Activated CD8-positive, alpha-beta memory T cell treated with anti-CD3 and anti-CD28 coated beads for 24 hours (primary cell): ENCODE data around the gene NCAM2.
"Not testable (repeated sequence)": the region's sequence is repeated elsewhere in the genome, so short reads cannot be mapped to it uniquely, and the experiment has no call there.

Experiments used
- DNase-seq: peaks from one replicate; pipeline ENCODE4 v3.0.0-alpha.2; 2020

NCAM2 gene

DNA sequence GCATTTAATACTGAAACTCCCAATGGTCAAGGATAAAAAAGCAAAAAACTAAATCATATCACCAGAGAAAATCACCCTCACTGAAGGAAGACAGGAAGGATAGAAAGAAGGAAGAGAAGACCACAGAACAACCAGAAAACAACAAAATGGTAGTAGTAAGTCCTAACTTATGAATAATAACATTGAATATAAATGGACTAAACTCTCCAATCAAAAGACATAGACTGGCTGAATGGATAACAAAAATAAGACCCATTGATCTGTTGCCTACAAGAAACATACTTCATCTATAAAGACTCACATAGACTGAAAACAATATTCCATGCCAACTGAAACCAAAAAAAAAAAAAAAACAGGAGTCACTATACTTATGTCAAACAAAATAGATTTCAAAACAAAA lies 347.7 kb downstream of the NCAM2 start:
- DNase-seq, result no peak

DNA sequence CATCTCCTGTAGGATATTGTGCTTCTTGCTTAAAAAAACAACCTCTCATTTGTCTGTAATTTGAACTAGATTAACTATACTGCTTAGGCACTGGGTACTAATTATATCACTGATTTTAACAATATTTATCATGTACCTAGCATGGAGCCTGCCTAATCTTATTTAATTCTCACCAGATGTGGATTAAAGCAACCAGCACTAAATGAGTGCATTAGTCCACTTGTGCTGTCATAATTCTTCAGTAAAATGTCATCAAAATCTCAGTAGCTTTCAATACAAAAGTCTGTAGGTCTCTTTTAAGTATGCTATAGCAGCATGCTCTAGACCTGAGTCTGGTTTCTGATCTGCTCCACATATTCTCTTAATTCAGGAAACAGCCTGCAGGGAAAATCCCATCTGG lies 368.1 kb downstream of the NCAM2 start:
- DNase-seq, result no peak

DNA sequence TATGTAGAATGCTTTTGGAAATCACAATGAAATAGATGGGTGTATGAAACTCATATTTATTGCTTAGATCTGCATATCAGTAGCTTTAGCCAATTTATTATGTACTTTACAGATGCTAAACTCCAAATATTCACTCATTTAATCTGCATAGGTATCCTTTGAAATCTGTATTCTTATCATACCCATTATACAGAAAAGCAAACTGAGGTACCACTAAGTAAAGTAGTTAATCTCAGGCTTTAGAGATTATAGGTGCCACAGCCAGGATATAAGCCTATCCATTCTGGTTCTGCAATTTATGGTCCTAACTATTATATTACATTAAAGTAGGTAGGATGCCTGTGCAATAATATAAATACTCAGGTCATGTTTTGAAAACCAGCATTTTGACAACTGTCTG lies 369.4 kb downstream of the NCAM2 start:
- DNase-seq, result no peak

- no peak for DNase-seq
These were observed 375.8 kb downstream of the NCAM2 start for GRCh38 chr21:21373969-21374368.

GRCh38 chr21:21383126-21383525 lies 384.9 kb downstream of the NCAM2 start:
- DNase-seq, result no peak

GRCh38 chr21:21384977-21385376 lies 386.8 kb downstream of the NCAM2 start:
- no peak for DNase-seq

- DNase-seq, result no peak
These were observed 387.2 kb downstream of the NCAM2 start for GRCh38 chr21:21385404-21385803.

DNA sequence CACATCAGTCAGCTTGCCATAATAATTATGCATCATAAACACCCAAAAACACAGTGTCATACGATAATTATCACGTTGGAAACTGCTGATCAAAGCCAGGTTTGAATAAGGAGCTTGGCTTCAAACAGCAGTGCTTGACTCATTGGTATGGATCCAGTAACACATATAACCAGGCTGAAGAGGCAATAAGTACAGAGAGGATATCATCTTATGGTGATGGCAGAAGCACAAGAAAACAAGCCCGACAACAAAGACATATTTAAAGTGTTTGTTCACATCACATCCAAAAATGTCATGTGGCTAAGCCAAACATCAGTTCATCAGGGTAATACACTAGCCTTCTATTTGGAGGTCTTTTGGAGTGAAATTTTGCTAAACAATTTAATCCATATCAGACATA lies 389.7 kb downstream of the NCAM2 start:
- DNase-seq, result no peak

- DNase-seq, result no peak
These were observed 395.9 kb downstream of the NCAM2 start for GRCh38 chr21:21394064-21394463.

GRCh38 chr21:21396424-21396823 lies 398.2 kb downstream of the NCAM2 start:
- no peak for DNase-seq

- no peak for DNase-seq
These were observed 399.3 kb downstream of the NCAM2 start for GRCh38 chr21:21397464-21397863.

- DNase-seq, result no peak
These were observed 403.2 kb downstream of the NCAM2 start for GRCh38 chr21:21401444-21401843.

DNA sequence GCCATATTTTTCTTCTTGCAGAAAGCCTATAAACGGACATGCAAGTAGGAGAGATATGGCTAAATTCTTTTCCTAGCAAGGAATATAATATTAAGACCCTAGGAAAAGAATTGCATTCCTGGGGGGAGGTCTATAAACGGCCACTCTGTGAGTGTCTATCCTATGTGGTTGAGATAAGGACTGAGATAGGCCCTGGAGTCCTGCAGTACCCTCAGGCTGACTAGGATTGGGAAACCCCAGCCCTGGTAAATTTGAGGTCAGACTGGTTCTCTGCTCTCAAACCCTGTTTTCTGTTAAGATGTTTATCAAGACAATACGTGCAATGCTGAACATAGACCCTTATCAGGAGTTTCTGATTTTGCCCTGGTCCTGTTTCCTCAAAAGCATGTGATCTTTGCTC lies 404.0 kb downstream of the NCAM2 start:
- DNase-seq, result not testable (repeated sequence)

GRCh38 chr21:21404261-21404660 lies 406.1 kb downstream of the NCAM2 start:
- not testable (repeated sequence) for DNase-seq

DNA sequence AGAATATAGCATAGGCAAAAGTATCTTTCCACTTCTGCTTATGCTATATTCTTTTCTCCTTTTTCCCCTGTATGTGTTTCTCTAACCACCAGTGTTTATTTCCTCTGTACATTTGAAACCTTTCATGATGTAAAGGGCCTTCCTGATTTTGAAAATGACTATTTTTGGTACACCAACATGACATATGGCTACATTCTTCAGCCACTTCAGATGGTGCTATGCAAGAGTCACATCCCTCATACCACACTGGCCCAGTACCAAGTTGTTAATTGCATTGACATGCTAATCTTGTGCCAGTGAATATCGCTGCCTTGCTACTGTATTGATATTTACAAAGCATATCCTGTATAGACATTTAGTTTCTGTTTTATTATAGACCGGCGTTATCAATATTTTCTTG lies 408.7 kb downstream of the NCAM2 start:
- no peak for DNase-seq

- no peak for DNase-seq
These were observed 413.9 kb downstream of the NCAM2 start for GRCh38 chr21:21412096-21412495.

DNA sequence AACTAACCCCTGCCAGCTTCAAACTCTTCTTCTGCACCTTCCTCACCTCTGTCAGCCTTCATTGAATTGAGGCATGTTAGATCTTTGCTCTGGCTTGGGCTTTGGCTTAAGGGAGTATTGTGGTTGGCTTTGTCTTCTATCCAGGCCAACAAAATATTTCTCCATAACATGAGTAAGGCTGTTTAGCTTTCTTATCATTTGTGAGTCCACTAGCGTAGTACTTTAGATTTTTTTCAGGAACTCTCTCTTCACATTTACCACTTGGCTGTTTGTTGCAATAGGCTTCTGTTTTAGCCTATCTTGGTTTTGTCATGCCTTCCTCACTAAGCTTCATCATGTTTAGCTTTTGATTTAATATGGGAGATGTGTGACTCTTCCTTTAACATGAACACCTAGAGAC lies 417.5 kb downstream of the NCAM2 start:
- DNase-seq, result no peak

GRCh38 chr21:21434944-21435343 lies 436.7 kb downstream of the NCAM2 start:
- no peak for DNase-seq

GRCh38 chr21:21436012-21436534 lies 437.9 kb downstream of the NCAM2 start:
- no peak for DNase-seq

DNA sequence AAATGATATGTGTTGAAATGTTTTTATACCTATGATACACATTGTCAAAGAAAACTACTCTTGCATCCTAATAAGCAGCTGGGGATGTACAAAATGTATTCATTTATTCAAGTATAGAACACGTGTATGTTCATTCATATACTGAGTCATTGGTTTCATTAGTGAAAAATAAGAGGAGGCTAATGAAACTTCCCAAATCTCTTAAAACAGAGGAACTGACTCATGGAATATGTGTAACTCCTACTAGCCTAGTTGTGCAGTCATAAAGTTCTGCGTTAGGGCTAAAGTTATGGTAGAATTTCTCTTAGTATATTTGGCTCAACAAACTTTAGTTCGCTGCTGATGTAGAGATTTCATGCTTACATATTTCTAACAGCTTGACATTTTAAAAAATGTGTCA lies 441.6 kb downstream of the NCAM2 start:
- no peak for DNase-seq

- no peak for DNase-seq
These were observed 458.9 kb downstream of the NCAM2 start for GRCh38 chr21:21457077-21457476.

- no peak for DNase-seq
These were observed 460.0 kb downstream of the NCAM2 start for GRCh38 chr21:21458124-21458631.

DNA sequence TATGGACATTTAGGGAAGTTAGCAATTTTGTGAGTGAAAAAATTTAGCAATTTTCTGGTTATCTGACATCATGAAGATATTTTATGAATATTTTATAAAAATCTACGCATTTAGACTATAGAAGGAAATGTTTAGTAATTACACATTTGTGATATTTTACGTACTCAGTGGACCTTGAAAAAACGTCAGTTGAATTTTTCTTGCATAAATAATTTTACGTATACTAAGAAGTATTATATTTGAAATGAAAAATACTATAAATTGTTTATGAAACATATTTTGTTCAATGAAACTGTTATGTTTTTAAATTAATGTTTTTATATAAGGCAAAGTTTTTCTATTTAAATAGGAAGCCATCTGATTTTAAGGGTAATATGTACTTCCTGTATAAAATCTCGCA lies 462.8 kb downstream of the NCAM2 start:
- no peak for DNase-seq

- no peak for DNase-seq
These were observed 465.2 kb downstream of the NCAM2 start for GRCh38 chr21:21463456-21463855.

- no peak for DNase-seq
These were observed 466.5 kb downstream of the NCAM2 start for GRCh38 chr21:21464684-21465083.

GRCh38 chr21:21466752-21467151 lies 468.5 kb downstream of the NCAM2 start:
- no peak for DNase-seq
